Natural killer cell (primary cell): ENCODE data around the gene ANTXRL. TPM values are rescaled to one million over a fixed set of nuclear protein-coding genes. Genes with fewer than 3 reads are reported as not detected.

ENCODE experiments used
- ATAC-seq, 3 donors: fragments of 150-1000 bp in 2 of 3; fragments of 200-7000 bp in 1 of 3; cut with Tn5 transposase; 1 replicate in 1 of 3; 2 replicates in 2 of 3; pipeline ENCODE4 v1.10.0; 2021; ENCODE audit warnings: mild to moderate bottlenecking in 2 of 3, moderate library complexity in 2 of 3
- DNase-seq, 2 donors: peaks; one replicate each; pipeline versions ENCODE4 v3.0.0 to v3.0.0-alpha.2; 2013 to 2021; ENCODE audit warnings: mixed read lengths in 1 of 2
- H3K27ac ChIP-seq: one replicate; pipeline ENCODE4 v1.5.1; 2013; ENCODE audit warnings: mild to moderate bottlenecking, low read length
- H3K27me3 ChIP-seq: one replicate; pipeline ENCODE4 v1.6.1; 2013; ENCODE audit warnings: low read length; ENCODE audit not compliant: control insufficient read depth, insufficient read depth
- H3K36me3 ChIP-seq: one replicate; pipeline ENCODE4 v1.6.1; 2013; ENCODE audit warnings: low read length; ENCODE audit not compliant: control insufficient read depth, insufficient read depth
- H3K4me1 ChIP-seq: one replicate; pipeline ENCODE4 v1.6.1; 2013; ENCODE audit warnings: low read length; ENCODE audit not compliant: control insufficient read depth, insufficient read depth
- H3K4me3 ChIP-seq: one replicate; pipeline ENCODE4 v1.5.1; 2013; ENCODE audit warnings: low read length
- H3K9me3 ChIP-seq: one replicate; pipeline ENCODE4 v1.6.1; 2013; ENCODE audit warnings: low read length; ENCODE audit not compliant: control insufficient read depth, insufficient read depth
- H3K27ac Mint-ChIP-seq, 2 donors: one replicate each; pipeline ENCODE4 v1.8.0; 2022; ENCODE audit warnings: mild to moderate bottlenecking in 2 of 2, mixed read lengths in 2 of 2, moderate library complexity in 1 of 2
- H3K27me3 Mint-ChIP-seq, 2 donors: one replicate each; pipeline ENCODE4 v1.8.0; 2022; ENCODE audit warnings: low read depth in 2 of 2, mixed read lengths in 2 of 2
- H3K36me3 Mint-ChIP-seq: one replicate; pipeline ENCODE4 v1.8.0; 2022; ENCODE audit warnings: mixed read lengths
- H3K4me1 Mint-ChIP-seq, 2 donors: one replicate each; pipeline ENCODE4 v1.8.0; 2022; ENCODE audit warnings: mixed read lengths in 2 of 2
- H3K4me3 Mint-ChIP-seq: one replicate; pipeline ENCODE4 v1.8.0; 2022; ENCODE audit warnings: mild to moderate bottlenecking, moderate library complexity, mixed read lengths
- H3K9me3 Mint-ChIP-seq, 2 donors: one replicate each; pipeline ENCODE4 v1.8.0; 2022; ENCODE audit warnings: mixed read lengths in 2 of 2
- whole genome bisulfite sequencing: methylation state at CpG from one replicate; pipeline ENCODE4 v1.1.7; 2013; ENCODE audit warnings: missing lambda C conversion rate; ENCODE audit not compliant: insufficient coverage; 5-methylcytosine and 5-hydroxymethylcytosine counted together
- intact Hi-C: fragments of 100-400 bp; cut with micrococcal nuclease; formaldehyde crosslinking; loops from one replicate; pipeline ENCODE4 v1.14.2; 2022
- total RNA-seq, 4 donors: library from RNA; stranded (reverse); fragments of 120-200 nt in 1 of 4; gene quantifications; one replicate each; pipeline versions ENCODE4 v1.2.3 to v1.2.4, GENCODE V29; 2013 to 2022
- TF ChIP-seq, protein P1 (sequence below): fragments of 200-600 bp; IDR thresholded peaks from one replicate; pipeline ENCODE4 v1.8.0; 2022; ENCODE audit warnings: antibody characterized with exemption

Gene ANTXRL
- total RNA-seq, 3 donors from 2014 or later (not counting 1 experiment from before 2014, with no cell fraction given) = not detected

DNA sequence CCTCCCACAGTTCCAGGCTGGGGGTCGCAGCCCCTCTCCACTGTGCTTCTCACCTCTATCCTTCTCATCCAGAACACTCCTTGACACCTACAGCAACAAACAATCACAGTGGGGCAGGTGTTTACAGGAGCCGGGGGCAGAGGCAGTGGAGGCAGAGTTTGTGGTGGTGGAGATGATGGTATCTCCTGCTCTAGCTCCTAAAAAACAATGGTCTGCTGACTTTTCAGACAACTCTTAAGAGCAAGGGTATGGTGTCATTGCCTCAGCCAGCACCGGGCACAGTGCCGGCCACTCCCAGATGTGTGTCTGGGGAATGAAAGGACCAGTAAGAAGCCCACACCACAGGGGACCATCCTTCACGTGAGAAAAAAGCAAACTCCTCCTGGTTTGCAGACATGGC lies 36.3 kb upstream of the ANTXRL start:
- Mint-ChIP-seq H3K4me3 (no peak overlapping the region), H3K27ac (no peak overlapping the region), H3K27me3 (no peaks in the 10 kb centered on the region), H3K36me3 (no peaks in the 10 kb centered on the region), H3K4me1 (no peaks in the 10 kb centered on the region), H3K9me3 (no peaks in the 10 kb centered on the region)
- WGBS = 93% methylated on average over 5 of the region's 5 CpGs
- ATAC-seq = no peak
- H3K27me3 ChIP-seq = no peaks in the 10 kb centered on the region
- TF ChIP-seq, protein P1, sequence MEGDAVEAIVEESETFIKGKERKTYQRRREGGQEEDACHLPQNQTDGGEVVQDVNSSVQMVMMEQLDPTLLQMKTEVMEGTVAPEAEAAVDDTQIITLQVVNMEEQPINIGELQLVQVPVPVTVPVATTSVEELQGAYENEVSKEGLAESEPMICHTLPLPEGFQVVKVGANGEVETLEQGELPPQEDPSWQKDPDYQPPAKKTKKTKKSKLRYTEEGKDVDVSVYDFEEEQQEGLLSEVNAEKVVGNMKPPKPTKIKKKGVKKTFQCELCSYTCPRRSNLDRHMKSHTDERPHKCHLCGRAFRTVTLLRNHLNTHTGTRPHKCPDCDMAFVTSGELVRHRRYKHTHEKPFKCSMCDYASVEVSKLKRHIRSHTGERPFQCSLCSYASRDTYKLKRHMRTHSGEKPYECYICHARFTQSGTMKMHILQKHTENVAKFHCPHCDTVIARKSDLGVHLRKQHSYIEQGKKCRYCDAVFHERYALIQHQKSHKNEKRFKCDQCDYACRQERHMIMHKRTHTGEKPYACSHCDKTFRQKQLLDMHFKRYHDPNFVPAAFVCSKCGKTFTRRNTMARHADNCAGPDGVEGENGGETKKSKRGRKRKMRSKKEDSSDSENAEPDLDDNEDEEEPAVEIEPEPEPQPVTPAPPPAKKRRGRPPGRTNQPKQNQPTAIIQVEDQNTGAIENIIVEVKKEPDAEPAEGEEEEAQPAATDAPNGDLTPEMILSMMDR = no peak
- no peaks in the 10 kb centered on the region for H3K4me1 ChIP-seq
- H3K27ac ChIP-seq = no peak overlapping the region
- intact Hi-C loops = no loop called here
- no peaks in the 10 kb centered on the region for H3K9me3 ChIP-seq
- no peak for DNase-seq
- H3K4me3 ChIP-seq = no peak overlapping the region
- H3K36me3 ChIP-seq = no peaks in the 10 kb centered on the region

- no peaks in the 10 kb centered on the region for H3K27me3 Mint-ChIP-seq
- no peak overlapping the region for H3K4me3 Mint-ChIP-seq
- TF ChIP-seq, protein P1 = no peak
- no peaks in the 10 kb centered on the region for H3K36me3 Mint-ChIP-seq
- DNase-seq = no peak
- H3K9me3 Mint-ChIP-seq = no peaks in the 10 kb centered on the region
- no peak overlapping the region for H3K4me3 ChIP-seq
- H3K4me1 Mint-ChIP-seq = no peaks in the 10 kb centered on the region
- no peak overlapping the region for H3K27ac ChIP-seq
- ATAC-seq = no peak
- H3K4me1 ChIP-seq = no peaks in the 10 kb centered on the region
- no peaks in the 10 kb centered on the region for H3K27me3 ChIP-seq
- H3K9me3 ChIP-seq = no peaks in the 10 kb centered on the region
- H3K36me3 ChIP-seq = no peaks in the 10 kb centered on the region
- no peak overlapping the region for H3K27ac Mint-ChIP-seq
- 88% methylated on average over 9 of the region's 9 CpGs for WGBS
- intact Hi-C loops = no loop called here
Observed at GRCh38 chr10:46250898-46251856, 35.6 kb upstream of the ANTXRL start.

- H3K4me1 Mint-ChIP-seq = no peaks in the 10 kb centered on the region
- DNase-seq = no peak
Observed at GRCh38 chr10:46251857-46252847, 34.6 kb upstream of the ANTXRL start.

More at GRCh38 chr10:46251857-46252847, 34.6 kb upstream of the ANTXRL start:
- Histone ChIP-seq H3K27ac (no peak overlapping the region), H3K27me3 (no peaks in the 10 kb centered on the region), H3K36me3 (no peaks in the 10 kb centered on the region), H3K4me1 (no peaks in the 10 kb centered on the region), H3K4me3 (no peak overlapping the region), H3K9me3 (no peaks in the 10 kb centered on the region)
- Mint-ChIP-seq H3K36me3 (no peaks in the 10 kb centered on the region), H3K9me3 (no peaks in the 10 kb centered on the region), H3K27me3 (no peaks in the 10 kb centered on the region), H3K27ac (no peak overlapping the region), H3K4me3 (no peak overlapping the region)
- intact Hi-C loops = no loop called here
- no peak for ATAC-seq
- 94% methylated on average over 13 of the region's 16 CpGs for WGBS
- TF ChIP-seq, protein P1 = no peak
